Natural killer cell (primary cell): ENCODE data around the gene HTRA3. TPM values are rescaled to one million over a fixed set of nuclear protein-coding genes. Genes with fewer than 3 reads are reported as not detected.
"Not testable (repeated sequence)": the region's sequence is repeated elsewhere in the genome, so short reads cannot be mapped to it uniquely, and the experiment has no call there.

Experiments used
- ATAC-seq, 3 donors: fragments of 150-1000 bp in 2 of 3; fragments of 200-7000 bp in 1 of 3; cut with Tn5 transposase; 1 replicate in 1 of 3; 2 replicates in 2 of 3; pipeline ENCODE4 v1.10.0; 2021; ENCODE audit warnings: mild to moderate bottlenecking in 2 of 3, moderate library complexity in 2 of 3
- DNase-seq, 2 donors: peaks; one replicate each; pipeline versions ENCODE4 v3.0.0 to v3.0.0-alpha.2; 2013 to 2021; ENCODE audit warnings: mixed read lengths in 1 of 2
- H3K27ac ChIP-seq: one replicate; pipeline ENCODE4 v1.5.1; 2013; ENCODE audit warnings: mild to moderate bottlenecking, low read length
- H3K27me3 ChIP-seq: one replicate; pipeline ENCODE4 v1.6.1; 2013; ENCODE audit warnings: low read length; ENCODE audit not compliant: control insufficient read depth, insufficient read depth
- H3K36me3 ChIP-seq: one replicate; pipeline ENCODE4 v1.6.1; 2013; ENCODE audit warnings: low read length; ENCODE audit not compliant: control insufficient read depth, insufficient read depth
- H3K4me1 ChIP-seq: one replicate; pipeline ENCODE4 v1.6.1; 2013; ENCODE audit warnings: low read length; ENCODE audit not compliant: control insufficient read depth, insufficient read depth
- H3K4me3 ChIP-seq: one replicate; pipeline ENCODE4 v1.5.1; 2013; ENCODE audit warnings: low read length
- H3K9me3 ChIP-seq: one replicate; pipeline ENCODE4 v1.6.1; 2013; ENCODE audit warnings: low read length; ENCODE audit not compliant: control insufficient read depth, insufficient read depth
- H3K27ac Mint-ChIP-seq, 2 donors: one replicate each; pipeline ENCODE4 v1.8.0; 2022; ENCODE audit warnings: mild to moderate bottlenecking in 2 of 2, mixed read lengths in 2 of 2, moderate library complexity in 1 of 2
- H3K27me3 Mint-ChIP-seq, 2 donors: one replicate each; pipeline ENCODE4 v1.8.0; 2022; ENCODE audit warnings: low read depth in 2 of 2, mixed read lengths in 2 of 2
- H3K36me3 Mint-ChIP-seq: one replicate; pipeline ENCODE4 v1.8.0; 2022; ENCODE audit warnings: mixed read lengths
- H3K4me1 Mint-ChIP-seq, 2 donors: one replicate each; pipeline ENCODE4 v1.8.0; 2022; ENCODE audit warnings: mixed read lengths in 2 of 2
- H3K4me3 Mint-ChIP-seq: one replicate; pipeline ENCODE4 v1.8.0; 2022; ENCODE audit warnings: mild to moderate bottlenecking, moderate library complexity, mixed read lengths
- H3K9me3 Mint-ChIP-seq, 2 donors: one replicate each; pipeline ENCODE4 v1.8.0; 2022; ENCODE audit warnings: mixed read lengths in 2 of 2
- WGBS: methylation state at CpG from one replicate; pipeline ENCODE4 v1.1.7; 2013; ENCODE audit warnings: missing lambda C conversion rate; ENCODE audit not compliant: insufficient coverage; 5-methylcytosine and 5-hydroxymethylcytosine counted together
- intact Hi-C: fragments of 100-400 bp; cut with micrococcal nuclease; formaldehyde crosslinking; loops from one replicate; pipeline ENCODE4 v1.14.2; 2022
- total RNA-seq, 4 donors: library from RNA; stranded (reverse); fragments of 120-200 nt in 1 of 4; gene quantifications; one replicate each; pipeline versions ENCODE4 v1.2.3 to v1.2.4, GENCODE V29; 2013 to 2022
- TF ChIP-seq, protein P1 (sequence below): fragments of 200-600 bp; IDR thresholded peaks from one replicate; pipeline ENCODE4 v1.8.0; 2022; ENCODE audit warnings: antibody characterized with exemption

Gene HTRA3
- total RNA-seq, 3 donors from 2014 or later (not counting 1 experiment from before 2014, with no cell fraction given): not detected

DNA sequence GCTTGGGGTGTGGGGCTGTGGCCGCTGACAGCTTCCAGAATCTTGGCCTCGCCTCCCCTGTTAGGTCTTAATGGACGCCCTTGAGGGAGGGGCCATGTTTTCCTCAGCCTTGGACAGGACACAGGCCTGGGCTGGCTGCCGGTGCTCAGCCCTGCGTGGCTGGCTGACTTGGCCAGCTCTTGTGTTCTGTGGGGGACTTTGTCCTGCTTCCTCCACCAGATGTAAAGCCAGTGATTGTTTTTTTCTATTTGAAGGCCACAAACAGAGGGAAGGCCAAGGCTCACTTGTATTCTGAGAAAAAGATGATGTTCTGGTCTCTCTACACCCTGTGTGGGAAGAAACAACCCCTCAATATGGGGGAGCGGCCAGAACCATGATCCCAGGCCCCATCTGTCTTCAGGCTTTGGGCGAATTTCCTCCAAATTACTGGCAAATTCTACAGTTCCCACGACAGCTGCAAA is 71.3 kb downstream of the HTRA3 start:
- no peaks in the 10 kb centered on the region for H3K36me3 Mint-ChIP-seq
- Histone ChIP-seq H3K4me1 (no peaks in the 10 kb centered on the region), H3K36me3 (no peaks in the 10 kb centered on the region), H3K4me3 (no peak overlapping the region), H3K27me3 (no peaks in the 10 kb centered on the region), H3K9me3 (no peaks in the 10 kb centered on the region), H3K27ac (no peak overlapping the region)
- TF ChIP-seq, protein P1, sequence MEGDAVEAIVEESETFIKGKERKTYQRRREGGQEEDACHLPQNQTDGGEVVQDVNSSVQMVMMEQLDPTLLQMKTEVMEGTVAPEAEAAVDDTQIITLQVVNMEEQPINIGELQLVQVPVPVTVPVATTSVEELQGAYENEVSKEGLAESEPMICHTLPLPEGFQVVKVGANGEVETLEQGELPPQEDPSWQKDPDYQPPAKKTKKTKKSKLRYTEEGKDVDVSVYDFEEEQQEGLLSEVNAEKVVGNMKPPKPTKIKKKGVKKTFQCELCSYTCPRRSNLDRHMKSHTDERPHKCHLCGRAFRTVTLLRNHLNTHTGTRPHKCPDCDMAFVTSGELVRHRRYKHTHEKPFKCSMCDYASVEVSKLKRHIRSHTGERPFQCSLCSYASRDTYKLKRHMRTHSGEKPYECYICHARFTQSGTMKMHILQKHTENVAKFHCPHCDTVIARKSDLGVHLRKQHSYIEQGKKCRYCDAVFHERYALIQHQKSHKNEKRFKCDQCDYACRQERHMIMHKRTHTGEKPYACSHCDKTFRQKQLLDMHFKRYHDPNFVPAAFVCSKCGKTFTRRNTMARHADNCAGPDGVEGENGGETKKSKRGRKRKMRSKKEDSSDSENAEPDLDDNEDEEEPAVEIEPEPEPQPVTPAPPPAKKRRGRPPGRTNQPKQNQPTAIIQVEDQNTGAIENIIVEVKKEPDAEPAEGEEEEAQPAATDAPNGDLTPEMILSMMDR: no peak
- intact Hi-C loops: no loop called here
- H3K4me1 Mint-ChIP-seq: no peaks in the 10 kb centered on the region
- peaks cover 5 to 17% of the 10 kb centered on the region in 2 donors for H3K27me3 Mint-ChIP-seq
- no peak overlapping the region for H3K27ac Mint-ChIP-seq
- no peak for ATAC-seq
- DNase-seq: no peak
- H3K9me3 Mint-ChIP-seq: peaks cover 0 to 2% of the 10 kb centered on the region in 2 donors
- 85% methylated on average over 5 of the region's 8 CpGs for WGBS
- no peak overlapping the region for H3K4me3 Mint-ChIP-seq

DNA sequence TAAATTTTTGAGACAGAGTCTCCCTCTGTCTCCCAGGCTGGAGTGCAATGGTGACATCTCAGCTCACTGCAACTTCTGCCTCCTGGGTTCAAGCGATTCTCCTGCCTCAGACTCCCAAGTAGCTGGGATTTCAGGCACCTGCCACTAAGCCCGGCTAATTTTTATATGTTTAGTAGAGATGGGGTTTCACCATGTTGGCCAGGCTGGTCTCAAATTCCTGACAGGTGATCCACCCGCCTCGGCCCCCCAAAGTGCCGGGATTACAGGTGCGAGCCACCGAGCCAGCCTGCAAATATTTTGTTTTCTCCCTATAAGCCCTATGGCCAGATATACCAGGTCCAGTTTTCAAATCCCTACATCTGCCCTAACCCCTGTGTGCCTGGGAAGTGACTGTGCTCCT is 71.7 kb downstream of the HTRA3 start:
- Mint-ChIP-seq H3K27me3 (peaks cover 5 to 17% of the 10 kb centered on the region in 2 donors), H3K27ac (peak overlapping the region in 1 of 2 donors; percentile 15)
- H3K27ac ChIP-seq, H3K4me1 ChIP-seq, H3K36me3 ChIP-seq, H3K4me3 Mint-ChIP-seq, DNase-seq, H3K4me3 ChIP-seq, intact Hi-C loops, H3K9me3 ChIP-seq, ATAC-seq, H3K27me3 ChIP-seq, H3K4me1 Mint-ChIP-seq, H3K36me3 Mint-ChIP-seq, H3K9me3 Mint-ChIP-seq: not testable (repeated sequence)
- WGBS: 93% methylated on average over 7 of the region's 7 CpGs

DNA sequence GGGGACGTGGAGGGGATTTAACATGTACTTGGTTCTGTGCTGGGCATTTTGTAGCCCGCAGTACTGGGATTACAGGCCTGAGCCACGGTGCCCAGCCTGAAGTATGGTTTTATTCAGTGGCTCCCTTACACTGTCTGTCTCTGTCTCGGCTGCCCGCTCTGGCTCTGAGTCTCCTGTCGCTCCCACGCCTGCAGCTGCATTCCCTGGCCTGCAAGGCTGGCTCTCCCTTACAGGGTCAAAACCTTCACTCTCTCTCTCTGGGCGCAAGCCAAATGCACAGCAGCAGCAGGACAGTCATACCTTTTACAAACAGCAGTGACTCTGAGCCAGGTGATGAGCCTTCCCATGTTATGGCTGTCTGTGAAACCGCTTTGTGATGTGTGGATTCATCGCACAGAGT is 72.1 kb downstream of the HTRA3 start:
- Mint-ChIP-seq H3K27me3 (peaks cover 5 to 17% of the 10 kb centered on the region in 2 donors), H3K27ac (peak overlapping the region in 1 of 2 donors; percentile 15), H3K4me3 (no peak overlapping the region), H3K4me1 (no peaks in the 10 kb centered on the region), H3K36me3 (no peaks in the 10 kb centered on the region), H3K9me3 (no peaks in the 10 kb centered on the region)
- no peak overlapping the region for H3K4me3 ChIP-seq
- no peak overlapping the region for H3K27ac ChIP-seq
- TF ChIP-seq, protein P1: no peak
- intact Hi-C loops: no loop called here
- no peaks in the 10 kb centered on the region for H3K9me3 ChIP-seq
- H3K4me1 ChIP-seq: no peaks in the 10 kb centered on the region
- no peaks in the 10 kb centered on the region for H3K27me3 ChIP-seq
- no peak for ATAC-seq
- 90% methylated on average over 10 of the region's 10 CpGs for whole genome bisulfite sequencing
- H3K36me3 ChIP-seq: no peaks in the 10 kb centered on the region
- no peak for DNase-seq

GRCh38 chr4:8342651-8343261 is 73.2 kb downstream of the HTRA3 start:
- Histone ChIP-seq H3K4me1 (no peaks in the 10 kb centered on the region), H3K4me3 (no peak overlapping the region), H3K27me3 (no peaks in the 10 kb centered on the region), H3K9me3 (no peaks in the 10 kb centered on the region), H3K27ac (no peak overlapping the region), H3K36me3 (no peaks in the 10 kb centered on the region)
- H3K9me3 Mint-ChIP-seq: no peaks in the 10 kb centered on the region
- H3K27me3 Mint-ChIP-seq: peaks cover 5 to 17% of the 10 kb centered on the region in 2 donors
- intact Hi-C loops: no loop called here
- WGBS: 90% methylated on average over 16 of the region's 16 CpGs
- no peak overlapping the region for H3K4me3 Mint-ChIP-seq
- DNase-seq: no peak
- TF ChIP-seq, protein P1: no peak
- ATAC-seq: no peak
- no peaks in the 10 kb centered on the region for H3K4me1 Mint-ChIP-seq
- H3K36me3 Mint-ChIP-seq: no peaks in the 10 kb centered on the region
- H3K27ac Mint-ChIP-seq: no peak overlapping the region
